ENCODE measurements around the gene AUTS2. TPM values are rescaled to one million over a fixed set of nuclear protein-coding genes. Genes with fewer than 3 reads are reported as not detected.
A peak's percentile ranks its signal among the peaks of the same experiment; 100 is the strongest.
"Not testable (repeated sequence)": the region's sequence is repeated elsewhere in the genome, so short reads cannot be mapped to it uniquely, and the experiment has no call there.

The AUTS2 gene
- total RNA-seq, 2 donors from 2014 or later: 43.4 to 52.9 TPM

- intact Hi-C loops (cut with DNase I): no loop called here
- no peak for DNase-seq (ENCODE audit: low spot score)
Observed at GRCh38 chr7:70590126-70590854, 992.0 kb downstream of the AUTS2 start.

- no peak for DNase-seq (ENCODE audit: low spot score)
- intact Hi-C loops (cut with DNase I): no loop called here
Observed at GRCh38 chr7:70591643-70592042, 993.4 kb downstream of the AUTS2 start.

DNA sequence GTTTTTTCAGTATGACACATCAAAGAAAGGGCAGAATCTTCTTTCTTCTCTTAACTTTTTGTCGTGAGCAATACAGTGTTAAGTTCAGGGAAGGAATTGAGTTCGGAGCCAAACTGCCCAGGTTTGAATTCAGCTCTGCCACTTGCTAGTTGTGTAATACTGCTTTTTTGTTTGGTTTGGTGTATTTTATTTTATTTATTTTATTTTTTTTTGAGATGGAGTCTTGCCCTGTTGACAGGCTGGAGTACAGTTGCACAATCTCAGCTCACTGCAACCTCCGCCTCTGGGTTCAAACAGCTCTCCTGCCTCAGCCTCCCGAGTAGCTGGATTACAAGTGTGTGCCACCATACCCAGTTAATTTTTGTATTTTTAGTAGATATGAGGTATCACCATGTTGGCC lies 993.9 kb downstream of the AUTS2 start:
- intact Hi-C loops (cut with DNase I): no loop called here
- no peak for DNase-seq (ENCODE audit: low spot score)

- intact Hi-C loops (cut with DNase I): no loop called here
- DNase-seq (ENCODE audit: low spot score): no peak
Observed at GRCh38 chr7:70594170-70594569, 995.9 kb downstream of the AUTS2 start.

DNA sequence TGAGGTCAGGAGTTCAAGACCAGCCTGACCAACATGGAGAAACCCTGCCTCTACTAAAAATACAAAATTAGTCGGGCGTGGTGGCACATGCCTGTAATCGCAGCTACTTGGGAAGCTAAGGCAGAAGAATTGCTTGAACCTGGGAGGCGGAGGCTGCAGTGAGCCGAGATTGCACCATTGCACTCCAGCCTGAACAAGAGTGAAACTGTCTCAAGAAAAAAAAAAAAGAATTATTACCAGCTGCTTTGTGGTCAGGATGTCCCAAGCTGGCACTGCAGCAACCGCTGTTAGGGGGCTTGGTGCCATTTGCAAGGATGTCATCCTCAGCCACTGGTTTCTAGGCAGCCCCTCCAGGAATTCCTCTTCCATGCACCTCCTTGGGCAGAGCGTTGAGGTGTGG lies 996.6 kb downstream of the AUTS2 start:
- intact Hi-C loops (cut with DNase I); DNase-seq (ENCODE audit: low spot score): not testable (repeated sequence)

DNA sequence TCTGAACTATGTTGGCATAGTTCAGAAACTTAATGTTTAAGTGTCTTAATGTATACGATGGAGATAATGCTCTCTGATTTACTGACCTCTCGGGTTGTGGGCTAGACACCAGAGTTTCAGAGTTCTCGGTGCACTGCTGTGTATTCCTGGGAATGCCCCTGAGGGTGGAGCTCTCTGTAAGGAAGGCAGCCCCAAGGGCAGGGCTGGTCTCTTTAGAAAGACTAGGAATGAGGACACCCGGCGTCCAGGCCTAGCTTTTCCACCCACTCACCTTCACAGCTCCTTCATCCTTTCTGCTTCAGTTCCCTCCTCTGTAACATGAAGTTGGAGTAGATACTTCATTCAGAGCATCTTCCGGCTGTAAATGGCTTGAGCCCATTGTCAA lies 997.1 kb downstream of the AUTS2 start:
- intact Hi-C loops (cut with DNase I): no loop called here
- no peak for DNase-seq (ENCODE audit: low spot score)

DNA sequence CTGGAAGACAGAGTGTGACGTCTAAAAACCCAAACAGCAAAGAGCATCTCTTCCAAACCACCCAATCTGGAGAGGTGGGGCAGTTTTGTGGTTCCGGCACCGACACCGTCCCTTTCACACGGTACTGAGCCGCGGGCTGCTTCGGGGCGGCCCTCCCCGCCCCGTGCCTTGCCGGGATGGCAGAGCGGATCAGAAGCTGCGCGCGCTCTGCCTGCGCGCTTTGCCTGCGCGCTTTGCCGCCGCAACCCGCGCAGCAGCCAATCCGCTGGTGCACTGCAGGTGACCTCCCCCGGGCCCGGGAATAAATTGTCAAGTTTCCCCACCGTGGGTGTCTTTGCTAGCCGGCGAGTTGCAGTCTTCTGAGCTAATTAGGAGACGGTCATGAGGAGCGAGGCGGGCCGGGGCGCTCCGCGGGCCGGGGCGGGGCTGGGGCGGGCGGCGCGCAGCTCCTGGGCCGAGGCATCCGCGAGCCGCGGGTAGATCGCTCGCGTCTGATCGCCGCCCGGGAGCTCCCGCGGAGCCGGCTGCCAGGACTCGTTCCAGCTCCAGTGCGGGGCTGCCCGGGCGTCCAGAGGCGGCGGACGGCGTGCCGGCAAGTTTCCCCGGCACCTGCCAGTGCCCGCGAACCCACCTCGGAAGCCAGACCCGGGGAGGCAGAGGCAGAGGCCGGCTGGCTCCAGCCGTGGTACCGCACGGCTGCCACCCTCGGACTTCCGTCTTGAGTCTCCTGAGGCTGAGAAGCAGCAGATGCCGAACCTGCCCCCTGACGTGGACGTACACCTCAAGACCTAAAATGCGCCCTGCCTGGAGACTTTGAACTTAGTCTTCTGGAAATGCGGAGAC lies 997.7 kb downstream of the AUTS2 start:
- no peak for DNase-seq (ENCODE audit: low spot score)
- intact Hi-C loops (cut with DNase I): no loop called here

- intact Hi-C loops (cut with DNase I): no loop called here
- no peak for DNase-seq (ENCODE audit: low spot score)
Observed at GRCh38 chr7:70596598-70596913, 998.3 kb downstream of the AUTS2 start.

DNA sequence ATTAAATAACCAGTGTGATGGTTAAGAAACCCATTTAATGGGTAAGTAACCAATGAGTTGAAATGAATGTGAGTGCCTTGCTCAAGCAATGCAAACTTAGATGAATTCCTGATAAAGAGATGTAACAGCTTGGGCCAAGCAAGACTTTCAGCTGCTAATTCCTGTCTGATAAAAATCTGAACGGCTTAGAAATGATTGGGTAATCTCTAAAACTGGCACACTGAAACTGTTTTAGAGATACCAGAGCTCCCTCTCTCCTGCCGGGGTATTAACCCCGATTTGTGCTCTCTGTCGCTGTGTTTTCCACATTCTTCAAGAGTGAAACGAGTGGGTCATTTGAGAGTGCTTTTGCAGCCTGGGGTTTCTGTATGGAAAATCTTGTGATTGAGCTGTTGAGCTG lies 998.8 kb downstream of the AUTS2 start:
- intact Hi-C loops (cut with DNase I): no loop called here
- no peak for DNase-seq (ENCODE audit: low spot score)

- no peak for DNase-seq (ENCODE audit: low spot score)
- intact Hi-C loops (cut with DNase I): no loop called here
Observed at GRCh38 chr7:70598976-70599375, 1000.7 kb downstream of the AUTS2 start.

GRCh38 chr7:70599446-70600190 lies 1001.3 kb downstream of the AUTS2 start:
- intact Hi-C loops (cut with DNase I): no loop called here
- DNase-seq (ENCODE audit: low spot score): no peak

GRCh38 chr7:70600993-70601392 lies 1002.7 kb downstream of the AUTS2 start:
- intact Hi-C loops (cut with DNase I): no loop called here
- no peak for DNase-seq (ENCODE audit: low spot score)

DNA sequence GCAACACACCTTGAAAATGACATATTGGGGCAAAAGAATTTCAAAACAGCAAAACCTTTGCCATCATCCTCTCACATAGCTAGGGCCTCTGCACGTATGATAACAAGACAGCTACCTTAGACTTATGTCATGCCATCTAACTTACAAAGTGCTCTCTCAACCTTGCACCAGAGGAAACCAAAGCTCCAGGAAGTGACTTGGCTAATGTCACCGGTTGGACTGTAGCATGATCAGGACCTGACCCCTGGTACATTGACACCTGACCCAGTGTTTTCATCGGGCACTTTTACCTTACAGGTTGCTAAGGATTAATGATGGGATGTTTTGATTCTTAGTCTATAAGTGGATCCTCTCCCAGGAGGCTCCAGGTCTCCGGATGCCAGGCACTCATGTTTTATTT lies 1003.8 kb downstream of the AUTS2 start:
- intact Hi-C loops (cut with DNase I): no loop called here
- no peak for DNase-seq (ENCODE audit: low spot score)

DNA sequence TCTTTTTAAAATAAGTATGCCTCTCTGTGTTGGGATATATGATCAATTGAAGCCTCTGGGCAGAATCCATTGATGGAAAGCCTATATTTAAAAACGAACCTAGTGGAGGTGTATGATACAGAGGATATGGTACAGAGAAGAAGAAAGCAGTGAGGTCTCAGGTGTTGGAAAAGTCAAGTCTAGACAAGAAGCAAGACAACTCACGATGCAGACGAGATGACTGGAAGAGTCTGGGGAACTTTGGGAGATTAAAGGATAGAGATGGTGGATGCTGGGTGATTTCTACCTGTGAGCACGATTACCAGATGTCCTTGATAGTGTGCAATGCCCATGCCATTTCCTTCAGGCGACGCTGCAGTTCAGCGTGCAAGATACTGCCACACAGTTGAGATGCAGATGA lies 1009.0 kb downstream of the AUTS2 start:
- no peak for DNase-seq (ENCODE audit: low spot score)

DNA sequence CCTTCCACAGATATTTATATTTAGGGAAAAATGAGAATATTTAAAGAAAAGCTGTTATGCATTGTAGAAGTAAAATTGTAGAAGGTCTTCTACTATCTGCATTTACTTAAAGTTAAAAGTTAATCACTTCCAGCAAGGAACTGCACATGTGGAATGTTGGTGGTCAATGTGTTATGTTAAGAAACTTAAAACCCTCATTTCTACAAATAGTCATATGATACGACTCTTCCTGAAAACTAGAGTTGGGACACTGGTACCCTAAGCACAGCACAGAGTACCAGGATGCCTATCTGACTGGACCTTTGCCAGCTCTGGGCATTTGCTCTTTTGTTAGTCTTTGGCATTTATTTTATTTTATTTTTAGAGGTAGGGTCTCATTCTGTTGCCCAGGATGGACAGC lies 1009.5 kb downstream of the AUTS2 start:
- intact Hi-C loops (cut with DNase I): no loop called here
- DNase-seq (ENCODE audit: low spot score): no peak

More for the DNA sequence above, 1009.0 kb downstream of the AUTS2 start:
- intact Hi-C loops (cut with DNase I): no loop called here

- intact Hi-C loops (cut with DNase I): no loop called here
- no peak for DNase-seq (ENCODE audit: low spot score)
Observed at GRCh38 chr7:70608229-70608628, 1010.0 kb downstream of the AUTS2 start.

- no peak for DNase-seq (ENCODE audit: low spot score)
- intact Hi-C loops (cut with DNase I): no loop called here
Observed at GRCh38 chr7:70612811-70613210, 1014.5 kb downstream of the AUTS2 start.

DNA sequence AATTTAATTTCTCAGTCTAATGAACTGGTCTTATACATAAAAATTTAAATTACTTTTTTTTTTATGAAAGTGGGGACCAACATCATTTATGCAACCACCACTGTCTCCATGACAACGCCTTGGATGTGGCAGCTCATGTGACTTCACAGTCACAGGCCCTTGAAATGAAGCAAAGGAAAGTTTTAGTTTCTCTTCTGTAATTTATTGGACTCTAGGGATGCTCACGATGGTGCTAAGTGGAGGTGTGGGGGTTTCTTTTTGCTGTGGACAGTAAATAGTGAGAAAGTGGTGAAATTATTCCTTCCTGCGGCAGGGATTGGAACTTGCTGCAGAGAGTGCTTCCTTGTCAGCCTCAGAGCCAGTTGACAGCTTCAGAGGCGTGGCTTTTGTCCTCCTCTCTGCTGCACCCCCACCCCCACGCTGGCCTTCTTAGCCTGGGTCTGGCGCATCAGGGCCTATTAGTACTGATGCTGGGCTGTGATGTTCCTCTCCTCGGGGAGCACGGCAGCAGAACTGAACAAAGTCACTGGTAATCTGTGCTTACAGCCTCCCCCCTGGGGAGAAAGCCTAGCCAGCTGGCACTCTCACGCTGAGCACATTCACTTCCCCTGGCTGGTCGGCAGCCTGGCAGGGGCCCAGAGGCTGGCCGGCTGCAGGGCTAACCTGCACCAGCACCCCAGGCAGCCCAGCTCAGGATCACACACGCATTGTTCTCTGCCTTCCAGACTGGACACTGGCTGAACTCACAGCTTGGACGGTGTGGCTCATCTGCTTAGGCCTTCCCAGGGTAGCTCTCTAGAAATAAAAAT lies 1016.2 kb downstream of the AUTS2 start:
- intact Hi-C loops (cut with DNase I): no loop called here
- DNase-seq (ENCODE audit: low spot score): peak; percentile 94

- DNase-seq (ENCODE audit: low spot score): no peak
- intact Hi-C loops (cut with DNase I): no loop called here
Observed at GRCh38 chr7:70615066-70615606, 1016.9 kb downstream of the AUTS2 start.

All from posterior vena cava (tissue), 2 donors.